NCI-H128 (cell line): ENCODE data around the gene NPRL2.
A peak's percentile ranks its signal among the peaks of the same experiment; 100 is the strongest.

ENCODE experiments used
- DNase-seq: peaks from one replicate; lab custom pipeline; 2025; ENCODE audit not compliant: unreplicated experiment; lab: John Stamatoyannopoulos, UW

Gene NPRL2

DNA sequence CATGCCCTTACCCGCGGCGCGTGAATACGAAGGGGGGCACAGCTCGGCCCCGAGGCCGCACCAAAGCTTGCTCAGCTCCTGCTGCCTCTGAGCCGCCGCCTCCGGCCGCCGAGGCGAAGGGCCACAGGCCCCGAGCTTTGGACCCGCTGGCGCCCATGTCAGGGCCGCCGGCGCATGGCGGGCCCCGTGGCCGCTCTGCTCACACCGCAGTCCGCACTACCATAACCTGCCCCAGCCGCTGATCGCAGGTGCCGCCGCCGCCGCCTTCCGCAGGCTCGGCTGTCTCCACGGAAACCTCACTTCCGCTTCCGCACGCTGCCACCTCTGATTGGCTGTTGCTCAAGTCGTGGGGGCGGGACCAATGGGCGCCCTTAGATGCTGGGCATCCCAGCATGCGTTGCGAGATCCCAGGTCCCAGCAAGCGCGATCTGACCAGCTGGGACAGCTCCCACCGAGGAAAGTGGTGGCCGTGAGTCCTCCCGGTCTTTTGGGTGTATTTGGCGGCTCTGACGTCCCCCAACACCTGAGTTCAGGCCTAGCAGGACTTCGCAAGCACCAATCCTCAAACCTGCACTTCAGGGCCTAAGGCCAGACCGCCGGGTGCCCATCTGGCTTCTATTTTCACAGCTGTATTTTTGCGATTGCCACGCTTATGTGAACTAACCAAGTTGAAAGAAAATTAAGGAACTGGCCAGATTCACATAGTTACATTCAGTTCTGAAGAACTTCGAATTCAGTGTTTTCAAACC, 22.5 kb downstream of the NPRL2 start, which contains the start of gene TUSC2:
Gene TUSC2, minus strand, starts transcription at position 281 of the 749 bp plus-strand sequence. Its CDS starts 124 bp downstream, at position 157.
- peak; percentile 91 for DNase-seq

- DNase-seq = no peak
Observed at GRCh38 chr3:50327129-50327528, 23.4 kb downstream of the NPRL2 start.

DNA sequence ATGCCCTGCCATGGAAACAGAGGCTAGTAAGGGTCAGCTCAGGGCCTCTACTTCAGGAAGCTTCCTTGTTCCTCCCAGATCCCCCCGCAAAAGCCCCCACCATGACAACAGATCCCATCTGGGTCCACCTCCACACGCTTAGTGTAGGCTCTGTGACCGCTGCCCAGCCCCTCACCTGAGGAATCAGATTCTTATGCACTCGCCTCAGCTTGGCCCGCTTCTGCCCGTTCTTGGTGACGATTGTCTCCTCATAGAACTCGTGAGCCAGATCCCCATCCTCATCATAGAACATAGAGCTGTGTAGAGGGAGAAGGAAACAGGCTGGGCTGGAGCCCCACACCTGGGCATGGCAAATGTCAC, 24.4 kb downstream of the NPRL2 start:
- DNase-seq = no peak

DNA sequence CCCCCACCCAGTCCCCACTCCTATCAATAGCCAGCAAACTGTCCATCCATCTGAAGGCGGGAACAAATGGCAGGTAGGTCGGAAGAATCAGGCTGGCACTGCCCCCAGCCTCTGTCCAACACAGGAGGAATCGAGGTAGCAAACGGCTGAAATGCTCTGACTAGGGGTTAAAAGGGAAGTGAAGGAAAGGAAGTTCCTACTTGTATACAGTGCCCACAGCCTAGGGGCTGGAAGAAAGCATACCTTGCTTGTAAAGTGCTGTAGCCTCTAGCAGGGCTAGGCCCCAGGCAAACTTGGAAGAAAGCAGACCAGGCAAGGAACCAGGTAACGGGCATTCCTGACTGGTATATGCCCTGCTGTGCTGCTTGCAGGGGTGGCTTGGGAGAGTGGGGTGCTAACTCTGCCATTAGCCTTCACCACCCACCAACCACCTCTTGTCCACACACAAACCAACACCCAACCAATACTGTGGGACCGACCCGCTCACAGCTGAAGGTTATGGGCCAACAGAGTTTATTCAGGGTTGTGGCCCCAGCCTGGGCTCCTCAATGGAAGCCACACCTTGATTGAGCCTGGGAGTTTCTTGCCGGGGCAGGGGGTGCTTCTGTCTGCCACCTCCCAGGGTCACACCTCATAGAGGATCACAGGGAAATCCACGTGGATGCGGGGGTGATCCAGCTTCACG, 24.9 kb downstream of the NPRL2 start:
- no peak for DNase-seq

DNA sequence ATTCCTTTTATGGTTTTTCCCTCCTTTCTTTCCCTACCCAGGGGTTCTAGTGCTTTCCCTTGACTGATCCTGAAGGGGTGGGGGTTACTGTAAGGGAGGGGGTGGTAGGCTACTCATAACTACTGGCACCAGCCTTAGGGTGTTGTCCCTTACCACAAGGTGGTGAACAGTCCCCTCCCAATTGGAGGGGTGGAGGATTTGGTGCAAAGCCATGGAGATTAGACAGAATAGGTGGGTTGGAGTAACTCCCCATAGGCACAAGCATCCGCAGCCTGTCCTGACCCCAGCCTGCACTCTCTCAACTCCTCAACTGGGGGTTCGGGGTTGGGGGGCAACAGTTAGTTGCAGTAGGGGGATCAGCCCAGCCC, 25.5 kb downstream of the NPRL2 start:
- DNase-seq = no peak

GRCh38 chr3:50324351-50325112, 26.0 kb downstream of the NPRL2 start:
- DNase-seq = peak; percentile 32

DNA sequence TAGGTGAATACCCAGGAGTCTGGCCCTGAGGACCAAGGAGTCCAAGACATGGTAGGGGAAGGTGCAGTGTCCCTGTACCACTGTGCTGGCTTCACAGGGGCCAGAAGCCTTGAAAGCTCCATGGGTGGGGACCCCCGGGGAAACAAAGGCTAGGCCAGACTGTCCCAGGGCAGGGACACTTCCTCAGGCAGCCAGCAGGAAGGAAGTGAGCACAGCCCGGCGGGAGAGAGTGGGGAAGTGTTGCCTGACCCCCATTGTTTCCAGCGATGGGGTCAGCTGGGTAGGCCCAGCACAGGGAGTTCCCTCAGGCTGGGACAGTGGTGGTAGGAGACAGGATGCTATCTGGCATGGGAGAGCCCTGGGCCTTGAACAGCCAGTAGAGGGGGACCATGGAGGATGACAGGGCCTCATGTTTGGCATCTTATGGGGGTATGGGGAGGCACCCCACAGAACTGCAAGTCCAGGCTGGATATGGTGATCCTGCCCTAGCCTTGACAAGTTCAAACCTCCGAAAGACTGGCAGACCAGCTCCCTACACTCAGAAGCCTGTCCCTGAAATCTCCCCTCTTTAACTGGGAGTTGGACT, 26.9 kb downstream of the NPRL2 start:
- no peak for DNase-seq

GRCh38 chr3:50323092-50323600, 27.4 kb downstream of the NPRL2 start:
- no peak for DNase-seq

DNA sequence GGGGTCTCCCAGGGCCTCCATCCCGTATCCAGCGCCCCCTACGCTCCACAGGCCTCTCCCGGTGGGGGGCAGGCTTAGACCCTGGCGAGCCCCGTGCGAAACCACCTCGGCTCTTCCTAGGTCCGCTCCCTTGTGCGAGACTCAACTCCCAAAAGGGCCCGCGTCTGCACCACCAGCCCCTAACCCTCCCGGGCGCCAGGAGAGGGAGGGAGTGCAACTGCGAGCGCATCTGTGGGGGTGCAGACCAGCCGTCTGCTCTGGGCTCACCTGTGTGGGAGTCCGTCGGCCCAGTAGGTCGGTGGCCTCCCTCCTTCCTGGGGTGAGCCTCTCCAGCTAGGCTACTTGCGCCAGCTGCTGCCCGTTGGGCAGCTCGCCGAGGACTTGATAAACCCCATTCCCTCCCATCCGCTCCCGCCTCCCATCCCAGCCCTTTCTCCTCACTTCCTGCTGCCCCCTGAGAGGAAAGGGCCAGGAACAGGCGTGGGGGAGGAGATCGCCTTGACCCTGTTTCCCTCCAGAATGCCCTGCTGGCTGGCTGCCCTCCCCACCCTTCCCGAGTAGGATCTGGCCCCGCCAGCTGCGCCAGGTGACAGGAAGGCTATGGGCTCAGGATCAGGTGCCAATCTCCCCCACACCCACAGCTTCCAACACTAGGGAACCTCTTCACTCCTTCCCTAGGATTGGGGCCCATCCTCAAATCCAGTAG, 28.0 kb downstream of the NPRL2 start, which contains the start of gene HYAL2:
Gene HYAL2, minus strand, starts transcription at position 360 of the 706 bp plus-strand sequence. CDS start 2,256 bp downstream, outside the sequence.
- DNase-seq = no peak

DNA sequence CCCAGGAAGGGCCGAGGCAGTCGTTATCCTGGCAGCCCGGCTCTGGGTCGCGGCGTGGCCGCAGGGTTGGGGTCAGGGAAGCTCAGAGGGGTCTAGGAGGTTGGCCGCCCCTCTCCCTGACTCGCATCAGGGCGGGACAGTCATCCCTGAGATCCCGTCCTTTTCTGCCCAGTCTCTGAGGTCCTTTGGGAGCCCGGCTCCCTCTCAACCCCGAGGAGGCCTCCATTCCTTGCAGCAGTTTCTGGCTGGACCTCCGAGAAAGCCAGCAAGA, 28.5 kb downstream of the NPRL2 start:
- DNase-seq = no peak

GRCh38 chr3:50321336-50322114, 29.1 kb downstream of the NPRL2 start:
- peak; percentile 40 for DNase-seq

- no peak for DNase-seq
Observed at GRCh38 chr3:50320853-50321335, 29.7 kb downstream of the NPRL2 start.

- DNase-seq = no peak
Observed at GRCh38 chr3:50319894-50320625, 30.5 kb downstream of the NPRL2 start.

DNA sequence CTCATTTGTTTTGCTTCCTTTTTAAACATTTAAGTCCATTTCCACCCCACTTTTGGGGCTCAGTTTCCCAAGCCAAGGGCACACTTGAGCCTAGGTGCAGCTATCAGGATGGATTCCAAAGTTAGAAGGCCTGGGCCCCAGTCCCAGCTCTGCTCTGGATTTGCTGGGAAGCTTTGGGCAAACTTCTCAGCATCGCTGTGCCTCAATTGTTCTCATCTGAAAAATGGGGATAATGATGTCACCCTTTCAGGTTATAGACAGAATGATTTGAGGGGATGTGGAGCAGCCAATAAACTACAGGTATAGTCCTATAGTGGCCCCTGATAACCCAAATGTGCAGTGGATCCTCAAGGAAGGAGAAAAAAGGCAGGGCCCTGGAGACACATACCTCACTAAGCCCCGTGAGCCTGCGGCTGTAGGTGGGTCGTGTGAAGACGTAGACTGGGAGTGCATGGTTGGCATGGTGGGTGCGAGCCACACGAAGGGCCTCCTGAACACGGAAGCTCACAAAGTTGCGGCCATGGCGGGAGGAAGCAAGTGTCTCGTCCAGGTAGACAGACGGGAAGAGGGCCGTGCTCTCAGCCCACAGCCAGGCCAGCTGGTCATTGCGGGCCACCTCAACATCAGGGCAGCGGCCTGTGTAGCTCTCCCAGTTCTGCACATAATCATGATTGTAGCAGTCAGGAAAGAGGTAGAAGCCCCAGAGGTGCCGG, 31.2 kb downstream of the NPRL2 start:
- no peak for DNase-seq

DNA sequence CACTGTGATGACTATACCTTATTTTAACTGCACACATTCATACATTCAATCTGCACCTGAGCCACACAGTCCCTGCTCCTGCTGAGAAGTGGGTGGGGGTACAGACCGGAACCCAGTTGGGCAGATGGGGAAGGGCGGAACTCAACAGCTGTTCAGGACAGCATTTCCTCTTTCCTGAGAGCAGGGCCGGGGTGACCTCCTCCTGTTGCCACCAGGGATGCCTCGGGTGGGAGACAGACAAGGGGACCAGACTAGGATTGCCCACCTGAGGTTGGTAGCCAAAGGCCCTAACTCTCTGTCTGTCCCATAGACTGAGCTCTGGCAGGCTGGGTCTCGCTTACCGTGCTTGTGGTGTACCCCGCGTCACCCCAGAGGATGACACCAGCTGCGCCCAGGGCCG, 32.0 kb downstream of the NPRL2 start:
- no peak for DNase-seq

GRCh38 chr3:50318163-50318562, 32.4 kb downstream of the NPRL2 start:
- DNase-seq = no peak

- DNase-seq = no peak
Observed at GRCh38 chr3:50317300-50317699, 33.3 kb downstream of the NPRL2 start.

DNA sequence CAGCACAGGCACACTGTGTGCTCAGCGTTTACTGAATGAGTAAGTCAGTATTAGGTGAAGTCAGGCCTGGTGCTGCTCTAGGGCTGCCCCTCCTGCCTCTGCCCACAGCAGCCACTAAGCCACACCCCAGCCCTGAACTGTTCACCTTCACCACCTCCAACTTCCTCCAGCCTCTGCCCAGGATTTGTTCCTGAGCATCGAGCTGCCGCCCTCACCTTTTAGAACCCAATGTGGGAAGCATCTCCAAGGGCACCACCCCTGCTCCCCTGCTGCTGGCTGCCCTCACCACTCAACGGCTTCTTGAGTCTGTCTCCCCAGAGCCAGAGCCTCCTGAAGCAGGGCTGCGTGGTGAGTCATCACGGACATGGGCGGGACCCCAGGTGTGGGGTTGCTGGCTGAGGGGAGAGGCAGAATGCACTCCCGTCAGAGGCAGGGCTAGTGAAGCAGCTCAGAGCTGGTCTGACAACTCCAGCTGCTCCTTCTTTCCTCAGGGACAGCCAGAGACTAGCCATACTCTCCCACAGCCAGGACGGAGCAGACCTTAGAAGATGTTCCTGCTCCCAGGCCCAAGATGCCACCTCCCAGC, 33.8 kb downstream of the NPRL2 start:
- no peak for DNase-seq
